Sigmoid colon (tissue), 4 donors: ENCODE data around the gene FAM8A1.

Experiments
- CTCF ChIP-seq, 4 experiments: fragments of 450-650 bp in 3 of 4; fragments of 200-600 bp in 1 of 4; IDR thresholded peaks; one replicate each; pipeline ENCODE4 v1.5.1; 2016 to 2019; ENCODE audit warnings: antibody characterized with exemption in 4 of 4, mild to moderate bottlenecking in 3 of 4, moderate library complexity in 2 of 4
- POLR2A ChIP-seq, 2 donors: fragments of 450-650 bp; IDR thresholded peaks; one replicate each; pipeline ENCODE4 v1.6.1; 2016; ENCODE audit warnings: antibody characterized with exemption in 2 of 2, mild to moderate bottlenecking in 2 of 2, moderate library complexity in 2 of 2
- POLR2AphosphoS5 ChIP-seq, 4 donors: sonication (generic); formaldehyde crosslinking; IDR thresholded peaks; one replicate each; pipeline ENCODE4 v1.6.1; 2017; ENCODE audit warnings: antibody characterized with exemption in 4 of 4

DNA sequence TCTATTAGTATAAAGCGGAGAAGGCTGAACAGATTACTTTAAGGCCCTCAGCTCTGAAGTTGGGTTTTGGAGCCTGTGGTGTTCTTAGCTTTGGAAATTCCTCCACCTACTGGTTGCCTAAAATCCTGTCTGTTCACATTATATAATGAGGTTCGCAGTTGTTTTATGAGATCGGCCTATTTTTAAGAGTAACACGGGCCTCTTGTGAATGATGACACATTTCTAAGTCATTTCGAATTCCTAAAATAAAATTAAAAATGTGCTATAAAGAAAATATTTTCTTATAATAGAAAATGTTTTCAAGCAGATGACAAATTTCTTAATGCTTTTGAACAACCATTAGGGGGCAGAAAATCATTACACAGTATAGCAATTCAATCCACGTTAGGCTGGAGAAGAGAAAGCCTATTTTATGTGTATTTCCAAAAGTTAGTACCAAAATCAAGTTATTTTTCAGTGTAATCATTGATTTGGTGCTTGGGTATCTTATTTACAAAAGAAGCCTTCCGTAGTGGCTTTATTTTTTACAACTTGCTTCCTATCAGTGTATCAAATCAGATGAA is 15.8 kb upstream of the FAM8A1 start:
- TF ChIP-seq POLR2A (IDR thresholded peaks at IDR 0.05) (no peak), POLR2AphosphoS5 (IDR thresholded peaks at IDR 0.05) (peak in 1 of 4 donors; percentile 3), CTCF (IDR thresholded peaks at IDR 0.05) (peak; percentile 85 to 92 (median 90))
